ENCODE data around the gene MRPL1.

- TF ChIP-seq CTCF (IDR thresholded peaks at IDR 0.05; ENCODE audit: low read depth, low read length, missing input control) (no peak), RAD21 (IDR thresholded peaks at IDR 0.05) (no peak), ATF3 (IDR thresholded peaks at IDR 0.05) (no peak), MAX (IDR thresholded peaks at IDR 0.05) (no peak), GABPA (IDR thresholded peaks at IDR 0.05 in 1 of 2, conservative IDR thresholded peaks at IDR 0.05 in 1 of 2) (no peak), FOXA2 (IDR thresholded peaks at IDR 0.05) (no peak), REST (IDR thresholded peaks at IDR 0.05) (no peak)
Measured at GRCh38 chr4:77852892-77853495, 9.6 kb upstream of the MRPL1 start.
